GM12875 (cell line): ENCODE measurements around the gene PGLYRP3.

Experiments
- H3K4me3 ChIP-seq: one replicate; pipeline ENCODE4 v1.5.1; 2011; ENCODE audit warnings: low read depth, low read length, control low read depth
- TF ChIP-seq, protein P1 (sequence below): IDR thresholded peaks from 2 replicates; pipeline ENCODE4 v1.5.1; 2011; ENCODE audit warnings: low read depth, mild to moderate bottlenecking, control low read depth, inconsistent platforms, low read length, moderate library complexity, borderline replicate concordance; ENCODE audit not compliant: insufficient read depth

Gene PGLYRP3

DNA sequence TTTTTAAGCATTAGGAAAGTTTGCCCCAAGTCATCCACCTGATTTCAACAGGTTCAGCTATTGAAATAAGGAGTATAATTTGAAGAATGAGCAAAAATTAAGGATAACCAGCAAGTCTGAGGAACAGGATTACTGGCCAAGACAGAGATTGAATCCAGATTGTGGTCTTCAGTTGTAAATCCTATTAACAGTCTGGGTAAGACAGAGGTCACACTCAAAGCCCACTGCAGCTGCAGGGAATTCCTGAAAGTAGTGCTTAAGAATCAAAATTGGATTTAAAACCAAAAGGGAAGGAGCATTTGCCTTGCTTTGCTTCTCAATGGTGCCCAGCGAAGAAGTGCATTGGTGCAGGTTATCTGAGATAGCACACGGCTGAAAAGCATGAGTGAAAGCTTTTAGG, 59.7 kb downstream of the PGLYRP3 start:
- H3K4me3 ChIP-seq: no peak overlapping the region
- TF ChIP-seq, protein P1, sequence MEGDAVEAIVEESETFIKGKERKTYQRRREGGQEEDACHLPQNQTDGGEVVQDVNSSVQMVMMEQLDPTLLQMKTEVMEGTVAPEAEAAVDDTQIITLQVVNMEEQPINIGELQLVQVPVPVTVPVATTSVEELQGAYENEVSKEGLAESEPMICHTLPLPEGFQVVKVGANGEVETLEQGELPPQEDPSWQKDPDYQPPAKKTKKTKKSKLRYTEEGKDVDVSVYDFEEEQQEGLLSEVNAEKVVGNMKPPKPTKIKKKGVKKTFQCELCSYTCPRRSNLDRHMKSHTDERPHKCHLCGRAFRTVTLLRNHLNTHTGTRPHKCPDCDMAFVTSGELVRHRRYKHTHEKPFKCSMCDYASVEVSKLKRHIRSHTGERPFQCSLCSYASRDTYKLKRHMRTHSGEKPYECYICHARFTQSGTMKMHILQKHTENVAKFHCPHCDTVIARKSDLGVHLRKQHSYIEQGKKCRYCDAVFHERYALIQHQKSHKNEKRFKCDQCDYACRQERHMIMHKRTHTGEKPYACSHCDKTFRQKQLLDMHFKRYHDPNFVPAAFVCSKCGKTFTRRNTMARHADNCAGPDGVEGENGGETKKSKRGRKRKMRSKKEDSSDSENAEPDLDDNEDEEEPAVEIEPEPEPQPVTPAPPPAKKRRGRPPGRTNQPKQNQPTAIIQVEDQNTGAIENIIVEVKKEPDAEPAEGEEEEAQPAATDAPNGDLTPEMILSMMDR: no peak

GRCh38 chr1:153251988-153252387, 60.8 kb downstream of the PGLYRP3 start:
- TF ChIP-seq, protein P1: no peak
- no peak overlapping the region for H3K4me3 ChIP-seq

- TF ChIP-seq, protein P1: no peak
- no peak overlapping the region for H3K4me3 ChIP-seq
These were observed 61.2 kb downstream of the PGLYRP3 start for GRCh38 chr1:153251562-153251961.

DNA sequence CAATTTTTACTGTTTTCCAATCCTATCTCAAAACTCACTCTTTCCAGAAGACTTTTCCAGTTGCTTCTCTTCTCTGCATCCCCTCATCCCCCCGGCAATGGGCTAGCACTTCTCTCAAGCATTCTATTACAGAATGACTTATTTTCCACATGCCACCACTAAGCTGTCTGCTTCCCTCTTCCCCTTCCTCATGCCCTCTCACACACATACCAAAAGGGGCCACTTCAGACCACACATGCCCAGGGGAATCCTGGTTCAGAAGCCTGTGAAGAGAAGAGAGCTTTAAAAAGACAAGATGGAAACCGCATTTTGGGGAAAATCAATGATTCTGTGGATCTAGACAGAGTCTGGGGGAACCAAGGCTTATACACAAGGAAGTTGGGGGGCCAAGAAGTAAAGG, 61.7 kb downstream of the PGLYRP3 start:
- no peak overlapping the region for H3K4me3 ChIP-seq
- TF ChIP-seq, protein P1: no peak

GRCh38 chr1:153250166-153250565, 62.6 kb downstream of the PGLYRP3 start:
- TF ChIP-seq, protein P1: no peak
- H3K4me3 ChIP-seq: no peak overlapping the region

GRCh38 chr1:153248176-153248879, 64.4 kb downstream of the PGLYRP3 start:
- TF ChIP-seq, protein P1: no peak
- H3K4me3 ChIP-seq: no peak overlapping the region
